Globus pallidus (tissue), 1 donor: ENCODE data around the gene HLA-DQB1.
"Not testable (repeated sequence)": the region's sequence is repeated elsewhere in the genome, so short reads cannot be mapped to it uniquely, and the experiment has no call there.

Experiments used
- DNase-seq: peaks from one replicate; pipeline ENCODE4 v3.0.0-alpha.2; 2015; ENCODE audit warnings: low spot score

The HLA-DQB1 gene

DNA sequence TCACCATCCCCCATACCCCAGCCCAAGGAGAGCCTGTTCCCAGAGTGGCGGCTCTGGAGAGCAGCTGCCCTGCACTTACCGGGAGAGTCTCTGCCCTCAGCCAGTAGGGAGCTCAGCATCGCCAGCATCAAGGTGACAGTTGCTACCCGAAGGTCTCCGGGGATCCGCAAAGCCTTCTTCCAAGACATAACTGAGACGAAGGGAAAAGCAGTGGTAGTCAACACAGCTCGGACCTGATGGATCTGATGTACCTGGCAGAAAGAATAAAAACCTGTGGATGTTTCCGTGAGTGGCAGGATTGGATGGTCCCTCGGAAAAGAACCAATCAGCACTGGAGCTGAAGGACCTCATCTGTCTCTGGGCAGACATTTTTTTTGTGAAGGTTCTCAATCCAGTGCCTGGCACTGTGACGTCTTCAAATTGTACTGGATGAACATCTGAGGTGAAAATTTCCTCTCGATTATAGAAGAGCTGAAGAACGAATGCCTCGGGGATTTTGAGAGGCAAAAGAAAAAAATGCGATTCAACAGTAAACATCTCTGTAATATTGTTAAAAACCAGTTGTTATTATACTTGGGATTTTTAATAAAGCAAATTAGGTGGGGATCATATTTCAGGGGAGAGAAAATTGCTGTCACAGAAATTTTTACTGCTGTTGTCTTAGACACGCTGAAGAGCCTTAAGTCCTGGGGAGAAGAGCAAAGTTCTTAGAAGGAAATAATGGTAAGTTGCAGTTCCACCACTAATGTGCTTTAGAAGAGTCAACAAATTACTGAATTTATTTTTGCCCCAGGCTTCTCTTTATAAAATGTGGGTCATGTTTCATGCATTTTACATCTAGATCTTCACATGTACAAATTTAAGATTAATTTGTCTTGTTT, at the start of gene HLA-DQB1:
Gene HLA-DQB1 (minus strand): TSS at position 238 of the 881 bp plus-strand sequence. CDS start 50 bp downstream, at position 188.
- DNase-seq = peak; percentile 60

- no peak for DNase-seq
Observed at GRCh38 chr6:32713241-32713640, 46.8 kb upstream of the HLA-DQB1 start.

DNA sequence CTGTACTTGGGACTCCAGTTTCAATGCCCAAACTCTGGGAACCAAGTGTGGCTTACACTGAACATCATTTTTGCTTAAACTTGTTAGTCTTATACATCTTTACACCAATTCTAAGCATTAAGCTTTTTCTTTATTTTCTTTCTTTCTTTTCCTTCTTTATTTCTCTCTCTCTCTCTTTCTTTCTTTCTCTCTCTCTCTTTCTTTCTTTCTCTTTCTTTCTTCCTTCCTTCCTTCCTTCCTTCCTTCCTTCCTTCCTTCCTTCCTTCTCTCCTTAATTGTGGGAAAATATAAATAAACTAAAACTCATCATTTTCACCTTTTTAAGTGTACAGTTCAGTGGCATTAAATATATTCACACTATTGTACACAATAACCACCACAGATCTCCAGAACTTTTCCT, 43.2 kb upstream of the HLA-DQB1 start:
- no peak for DNase-seq

DNA sequence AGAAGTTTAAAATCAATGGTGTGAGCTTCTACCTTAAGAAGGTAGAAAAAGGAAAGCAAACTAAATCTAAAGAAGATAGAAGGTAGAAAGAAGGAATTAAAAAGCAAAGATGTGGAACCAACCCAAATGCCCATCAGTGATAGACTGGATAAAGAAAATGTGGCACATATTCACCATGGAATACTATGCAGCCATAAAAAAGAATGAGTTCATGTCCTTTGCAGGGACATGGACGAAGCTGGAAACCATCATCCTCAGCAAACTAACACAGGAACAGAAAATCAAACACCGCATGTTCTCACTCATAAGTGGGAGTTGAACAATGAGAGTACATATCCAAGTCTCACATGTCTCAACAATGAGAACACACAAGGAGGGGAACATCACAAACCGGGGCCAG, 38.7 kb upstream of the HLA-DQB1 start:
- not testable (repeated sequence) for DNase-seq

GRCh38 chr6:32703347-32703746, 36.9 kb upstream of the HLA-DQB1 start:
- DNase-seq = no peak

GRCh38 chr6:32700391-32701040, 34.1 kb upstream of the HLA-DQB1 start:
- DNase-seq = peak; percentile 62

- no peak for DNase-seq
Observed at GRCh38 chr6:32697031-32697430, 30.6 kb upstream of the HLA-DQB1 start.

- DNase-seq = no peak
Observed at GRCh38 chr6:32692019-32692418, 25.6 kb upstream of the HLA-DQB1 start.

DNA sequence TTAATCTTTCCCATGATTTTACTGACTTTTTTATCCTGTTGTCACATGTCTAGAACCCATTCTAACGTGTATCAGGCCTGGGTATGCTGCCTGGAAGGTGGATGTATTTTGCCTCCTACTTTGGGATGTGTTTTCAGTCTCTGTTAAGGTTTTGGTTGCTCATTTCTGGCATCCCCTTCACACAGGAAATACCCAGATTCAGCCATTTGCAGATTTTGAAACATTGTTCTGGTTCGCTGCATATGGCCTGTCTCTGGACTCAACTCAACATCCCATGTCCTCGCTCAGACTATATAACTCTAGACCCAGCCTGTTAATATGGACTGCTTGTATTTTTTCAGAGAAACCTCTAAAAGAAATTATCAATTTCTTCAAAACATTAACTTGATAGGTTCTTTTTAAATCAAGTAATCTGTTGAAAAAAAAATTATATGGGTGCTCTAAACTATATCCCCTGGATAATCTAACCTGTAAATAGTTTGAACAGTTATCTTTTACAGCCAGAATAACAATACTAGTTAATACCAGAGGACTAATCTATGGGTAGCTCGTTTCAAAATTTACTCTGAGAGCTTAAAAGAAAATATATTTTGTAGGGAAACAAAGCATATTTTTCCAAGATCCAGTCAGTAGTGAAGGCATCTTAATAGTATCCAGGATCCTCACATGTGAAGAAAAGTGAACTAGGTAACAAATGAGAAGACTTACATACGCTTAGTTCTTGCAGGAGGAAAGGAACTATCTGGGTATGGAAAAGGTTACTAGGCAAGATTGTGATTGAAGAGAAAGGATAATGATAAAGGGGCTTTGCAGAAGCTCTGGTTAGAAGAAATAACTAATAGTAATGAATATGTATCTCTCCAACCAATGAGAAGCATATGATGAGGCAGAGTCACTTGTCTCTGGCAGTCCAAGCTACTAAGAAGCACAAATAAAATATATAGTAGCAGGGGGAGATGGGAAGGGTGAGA, 23.4 kb upstream of the HLA-DQB1 start:
- no peak for DNase-seq

DNA sequence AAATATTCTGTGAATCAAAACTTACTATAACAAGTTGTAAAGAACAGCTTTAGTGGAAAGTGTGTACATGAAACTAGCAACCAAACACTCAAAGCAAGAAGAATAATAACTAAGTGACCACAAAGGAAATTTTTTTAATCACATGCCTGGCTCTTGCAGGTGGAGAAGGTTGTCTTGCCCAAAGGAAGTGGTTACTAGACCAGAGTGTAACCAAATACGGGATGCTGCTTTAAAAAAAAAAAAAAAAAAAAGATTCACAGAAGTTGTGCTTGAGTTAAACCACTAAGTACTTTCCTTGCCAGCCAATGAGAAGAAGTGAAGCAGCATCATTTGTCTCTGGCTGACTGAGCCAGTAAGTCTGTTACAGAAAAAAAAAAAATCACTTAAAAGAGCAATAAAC, 19.1 kb upstream of the HLA-DQB1 start:
- no peak for DNase-seq

DNA sequence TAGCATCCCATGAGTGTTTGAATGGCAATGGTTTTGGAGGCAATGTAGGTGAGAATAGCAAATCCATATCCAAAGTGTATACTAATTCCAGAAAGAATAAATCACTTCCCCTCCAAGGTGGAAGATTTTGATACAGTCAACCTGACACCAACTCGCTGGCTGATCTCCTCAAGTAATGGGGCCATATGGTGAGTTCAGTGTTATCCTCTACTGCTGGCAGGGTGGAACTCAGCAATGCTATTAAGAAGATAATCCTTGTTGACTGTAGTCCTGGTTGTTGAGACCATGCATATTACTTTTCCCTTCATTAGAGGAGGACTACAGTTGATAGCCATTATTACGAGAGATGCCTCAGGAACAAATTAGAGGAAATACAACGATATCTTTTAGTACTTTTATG, 17.8 kb upstream of the HLA-DQB1 start:
- no peak for DNase-seq

- DNase-seq = no peak
Observed at GRCh38 chr6:32680055-32680454, 13.6 kb upstream of the HLA-DQB1 start.

- no peak for DNase-seq
Observed at GRCh38 chr6:32679492-32679891, 13.0 kb upstream of the HLA-DQB1 start.

DNA sequence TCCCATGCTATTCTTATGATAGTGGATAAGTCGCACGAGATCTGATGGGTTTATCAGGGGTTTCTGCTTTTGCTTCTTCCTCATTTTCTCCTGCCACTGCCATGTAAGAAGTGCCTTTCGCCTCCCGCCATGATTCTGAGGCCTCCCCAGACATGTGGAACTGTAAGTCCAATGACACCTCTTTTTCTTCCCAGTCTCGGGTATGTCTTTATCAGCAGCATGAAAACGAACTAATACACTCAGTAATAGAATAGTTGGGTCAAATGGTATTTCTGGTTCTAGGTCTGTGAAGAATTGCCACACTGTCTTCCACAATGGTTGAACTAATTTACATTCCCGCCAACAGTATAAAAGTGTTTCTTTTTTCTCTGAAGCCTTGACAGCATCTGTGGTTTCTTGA, 7.7 kb upstream of the HLA-DQB1 start:
- DNase-seq = not testable (repeated sequence)

DNA sequence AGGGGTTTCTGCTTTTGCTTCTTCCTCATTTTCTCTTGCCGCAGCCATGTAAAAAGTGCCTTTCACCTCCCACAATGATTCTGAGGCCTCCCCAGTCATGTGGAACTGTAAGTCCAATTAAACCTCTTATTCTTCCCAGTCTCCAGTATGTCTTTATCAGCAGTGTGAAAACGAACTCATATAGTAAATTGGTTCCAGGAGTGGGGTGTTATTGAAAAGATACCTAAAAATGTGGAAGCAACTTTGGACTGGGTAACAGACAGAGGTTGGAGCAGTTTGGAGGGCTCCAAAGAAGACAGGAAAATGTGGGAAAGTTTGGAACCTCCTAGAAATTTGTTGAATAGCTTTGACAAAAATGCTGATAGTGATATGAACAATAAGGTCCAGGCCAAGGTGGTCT, 5.5 kb upstream of the HLA-DQB1 start:
- DNase-seq = not testable (repeated sequence)

GRCh38 chr6:32669893-32670292, 3.4 kb upstream of the HLA-DQB1 start:
- no peak for DNase-seq

DNA sequence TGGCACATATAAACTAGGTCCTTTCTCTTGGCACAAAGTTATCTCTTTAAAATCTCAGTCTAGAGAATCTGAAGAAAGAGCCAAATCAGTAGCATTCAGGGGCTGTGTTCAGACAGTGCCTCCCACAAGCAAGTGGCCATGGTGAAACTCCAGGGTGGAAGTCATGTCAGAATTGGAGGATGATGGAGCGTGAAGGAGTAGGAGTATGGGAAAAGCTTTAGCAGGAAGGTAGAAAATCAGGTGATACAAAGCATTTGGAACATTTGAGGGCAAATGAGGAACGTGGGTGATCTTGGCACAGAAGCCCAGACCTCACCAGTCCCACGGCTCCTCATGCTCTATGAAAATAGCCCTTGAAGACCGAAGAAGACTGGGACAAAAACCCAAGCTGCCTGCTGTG, 2.8 kb upstream of the HLA-DQB1 start:
- DNase-seq = no peak

- DNase-seq = peak; percentile 49
Observed at GRCh38 chr6:32668226-32668747, 1.8 kb upstream of the HLA-DQB1 start.

DNA sequence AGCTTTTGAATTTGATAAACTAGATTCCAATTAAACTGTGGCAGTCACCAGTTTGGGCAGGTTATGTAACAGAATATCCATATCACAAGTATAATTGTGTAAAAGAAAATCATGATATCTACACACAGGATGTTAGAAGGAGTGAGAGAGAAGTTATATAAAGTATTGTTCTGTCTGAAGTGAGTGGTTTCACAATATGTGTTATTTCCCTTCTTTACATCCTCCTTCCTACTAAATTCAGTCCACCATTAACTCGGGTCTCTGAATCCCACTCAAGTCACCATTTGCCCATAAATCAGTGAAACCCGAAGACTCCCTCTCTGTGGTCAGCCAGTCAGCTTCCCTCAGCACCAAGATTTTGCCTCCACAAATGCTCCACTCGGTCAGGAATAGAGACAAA, 796 bp downstream of the HLA-DQB1 start:
- no peak for DNase-seq

GRCh38 chr6:32664827-32665362, 1.6 kb downstream of the HLA-DQB1 start:
- no peak for DNase-seq

GRCh38 chr6:32664354-32664753, 2.1 kb downstream of the HLA-DQB1 start:
- no peak for DNase-seq

DNA sequence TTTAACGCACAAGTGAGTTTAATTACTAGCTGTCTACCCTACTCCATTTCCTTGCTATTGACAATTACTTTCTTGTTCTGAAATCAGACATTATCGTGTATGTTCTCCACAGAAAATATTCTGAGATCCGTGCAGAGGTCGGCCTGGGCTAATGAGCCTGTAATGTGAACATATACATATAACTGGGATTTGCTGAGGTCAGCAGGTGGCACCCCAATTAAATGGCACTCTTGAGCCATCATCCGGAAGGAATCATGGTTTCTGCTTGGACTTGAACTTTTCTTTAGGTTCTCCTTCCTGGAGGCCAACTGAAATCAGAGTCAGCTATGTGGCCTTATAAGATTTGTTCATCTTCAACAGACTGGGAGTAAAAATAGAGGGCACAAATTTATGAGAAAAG, 3.6 kb downstream of the HLA-DQB1 start:
- no peak for DNase-seq
